Epithelial cell of proximal tubule (primary cell): Measurements from ENCODE around the gene TTLL7. TPM values are rescaled to one million over a fixed set of nuclear protein-coding genes. Genes with fewer than 3 reads are reported as not detected.
A peak's percentile ranks its signal among the peaks of the same experiment; 100 is the strongest.
"Not testable (repeated sequence)": the region's sequence is repeated elsewhere in the genome, so short reads cannot be mapped to it uniquely, and the experiment has no call there.

Experiments used
- DNase-seq: peaks from one replicate; pipeline ENCODE4 v3.0.0-alpha.2; 2011; ENCODE audit warnings: low read depth
- H3K4me3 ChIP-seq: 2 replicates; pipeline ENCODE4 v1.5.1; 2011; ENCODE audit warnings: low read depth, mild to moderate bottlenecking, low read length
- CTCF ChIP-seq: conservative IDR thresholded peaks from 2 replicates; pipeline ENCODE4 v1.5.1; 2012; ENCODE audit warnings: low read depth, mild to moderate bottlenecking, low read length
- total RNA-seq: library from RNA; depleted of rRNA; stranded (reverse); fragments of >200 nt; gene quantifications from 2 replicates; pipeline ENCODE4 v1.2.3, GENCODE V29; 2015

Gene TTLL7
- total RNA-seq, 1 donor from 2014 or later, result 5.3 TPM

DNA sequence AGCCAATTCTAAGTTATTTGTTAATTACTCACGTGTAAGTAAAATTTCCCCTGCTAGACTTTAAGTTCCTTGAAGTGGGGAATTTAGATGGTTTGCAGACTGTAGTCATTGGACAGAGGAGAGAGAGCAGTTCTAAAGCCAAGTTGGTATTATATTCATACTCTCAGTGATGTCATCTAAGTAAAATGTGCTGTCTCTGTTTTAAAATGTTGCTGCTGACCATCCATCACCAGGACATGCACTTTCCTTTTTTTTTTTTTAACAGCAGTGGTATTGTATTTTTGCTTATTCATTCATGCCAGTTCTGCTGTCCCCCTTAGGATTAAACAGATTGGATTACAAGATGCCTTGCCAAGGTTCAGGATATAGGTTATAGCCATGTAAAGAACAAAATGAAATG lies 2.3 kb downstream of the TTLL7 start:
- TF ChIP-seq CTCF, result no peak
- DNase-seq, result no peak
- no peak overlapping the region for H3K4me3 ChIP-seq

GRCh38 chr1:83996191-83996590 lies 2.7 kb downstream of the TTLL7 start:
- DNase-seq, result no peak
- no peak for TF ChIP-seq CTCF
- no peak overlapping the region for H3K4me3 ChIP-seq

GRCh38 chr1:83995649-83996048 lies 3.3 kb downstream of the TTLL7 start:
- no peak overlapping the region for H3K4me3 ChIP-seq
- no peak for TF ChIP-seq CTCF
- DNase-seq, result no peak

- H3K4me3 ChIP-seq, result no peak overlapping the region
- TF ChIP-seq CTCF, result no peak
- no peak for DNase-seq
Measured at GRCh38 chr1:83994111-83994510, 4.8 kb downstream of the TTLL7 start.

DNA sequence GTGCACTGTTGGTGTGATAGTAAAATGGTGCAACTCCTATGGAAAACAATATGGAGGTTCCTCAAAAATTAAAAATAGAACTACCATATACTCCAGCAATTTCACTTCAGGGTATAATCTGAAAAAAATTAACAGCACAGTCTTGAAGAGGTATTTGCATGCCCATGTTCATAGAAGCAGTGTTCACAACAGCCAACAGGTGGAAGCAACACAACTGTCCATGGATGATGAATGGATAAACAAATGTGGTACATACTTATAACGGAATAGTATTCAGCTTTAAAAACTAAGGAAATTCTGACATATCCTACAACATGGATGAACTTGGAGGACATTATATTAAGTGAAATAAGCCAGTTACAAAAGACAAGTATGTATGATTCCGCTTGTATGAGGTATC lies 8.2 kb downstream of the TTLL7 start:
- H3K4me3 ChIP-seq, result no peak overlapping the region
- DNase-seq, result no peak
- TF ChIP-seq CTCF, result peak; percentile 24

GRCh38 chr1:83985048-83985447 lies 13.9 kb downstream of the TTLL7 start:
- no peak overlapping the region for H3K4me3 ChIP-seq
- DNase-seq, result no peak
- no peak for TF ChIP-seq CTCF

GRCh38 chr1:83983918-83984317 lies 15.0 kb downstream of the TTLL7 start:
- not testable (repeated sequence) for H3K4me3 ChIP-seq, DNase-seq

GRCh38 chr1:83978056-83978455 lies 20.9 kb downstream of the TTLL7 start:
- no peak overlapping the region for H3K4me3 ChIP-seq
- no peak for DNase-seq
- TF ChIP-seq CTCF, result no peak
